Cardiac muscle cell (in vitro differentiated cells and primary cell): ENCODE measurements around the gene COG1. TPM values are rescaled to one million over a fixed set of nuclear protein-coding genes. Genes with fewer than 3 reads are reported as not detected.
A peak's percentile ranks its signal among the peaks of the same experiment; 100 is the strongest.

ENCODE experiments used
- DNase-seq, 2 donors: peaks; one replicate each; pipeline versions ENCODE4 v3.0.0 to v3.0.0-alpha.2; 2010 to 2017; ENCODE audit warnings: low read depth in 1 of 2, low spot score in 1 of 2
- H3K27ac ChIP-seq: fragments of 200-600 bp; sonication (generic); 2 replicates; pipeline ENCODE4 v1.5.1; 2016
- H3K27me3 ChIP-seq: fragments of 200-600 bp; sonication (generic); 2 replicates; pipeline ENCODE4 v1.6.0; 2016; ENCODE audit warnings: control low read depth
- H3K36me3 ChIP-seq: fragments of 200-600 bp; sonication (generic); 2 replicates; pipeline ENCODE4 v1.5.1; 2016; ENCODE audit warnings: control low read depth
- H3K4me1 ChIP-seq: fragments of 200-600 bp; sonication (generic); 2 replicates; pipeline ENCODE4 v1.8.1; 2017; ENCODE audit warnings: low read depth, mild to moderate bottlenecking, mixed run types
- H3K4me3 ChIP-seq: fragments of 200-600 bp; sonication (generic); 2 replicates; pipeline ENCODE4 v1.5.1; 2016; ENCODE audit warnings: mild to moderate bottlenecking
- H3K9me3 ChIP-seq: fragments of 200-600 bp; sonication (generic); 2 replicates; pipeline ENCODE4 v1.5.1; 2017; ENCODE audit warnings: low read depth, mild to moderate bottlenecking, control low read depth
- polyA plus RNA-seq: library from polyadenylated mRNA; unstranded; fragments of >200 nt; fragmentation: Nextera tagmentation; extraction: Ambion mirVana; gene quantifications from 2 replicates; pipeline ENCODE4 v1.2.1, GENCODE V29; 2016
- total RNA-seq: library from RNA; depleted of rRNA; stranded (reverse); fragments of >200 nt; gene quantifications from 2 replicates; pipeline ENCODE4 v1.2.3, GENCODE V29; 2016
- TF ChIP-seq, protein P1 (sequence below): IDR thresholded peaks from 2 replicates; pipeline ENCODE4 v1.5.1; 2012; ENCODE audit warnings: low read depth, mild to moderate bottlenecking, low read length

COG1 gene
- total and polyA plus RNA-seq, 2 experiments from 2014 or later = 37.9 to 42.4 TPM

DNA sequence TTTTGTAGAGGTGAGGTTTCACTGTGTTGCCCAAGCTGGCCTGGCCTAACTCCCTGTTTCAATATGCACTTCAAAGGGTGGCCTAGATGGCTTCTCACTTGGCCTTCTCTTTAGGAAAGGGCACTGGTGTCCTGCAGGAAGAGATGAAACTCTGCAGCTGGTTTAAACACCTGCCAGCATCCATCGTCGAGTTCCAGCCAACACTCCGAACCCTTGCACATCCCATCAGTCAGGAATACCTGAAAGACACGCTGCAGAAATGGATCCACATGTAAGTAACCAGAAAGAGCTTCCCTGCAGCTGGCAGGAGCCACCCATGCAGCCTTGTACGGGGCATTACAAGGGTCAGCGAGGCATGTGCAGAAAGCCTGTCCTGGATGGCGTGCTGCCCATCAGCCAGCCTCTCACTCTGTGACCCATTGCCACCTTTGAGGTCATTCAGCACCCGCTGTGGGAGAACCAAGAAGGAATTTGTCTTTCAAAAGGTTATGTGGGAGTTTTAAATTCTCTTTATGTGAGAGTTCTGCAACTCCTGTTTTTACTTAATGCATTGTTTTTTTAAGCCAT is 7.0 kb downstream of the COG1 start:
- Histone ChIP-seq H3K4me3 (no peak overlapping the region), H3K36me3 (peaks cover 76% of the 10 kb centered on the region), H3K9me3 (no peaks in the 10 kb centered on the region), H3K4me1 (no peaks in the 10 kb centered on the region), H3K27me3 (no peaks in the 10 kb centered on the region), H3K27ac (no peak overlapping the region)
- no peak for DNase-seq
- TF ChIP-seq, protein P1, sequence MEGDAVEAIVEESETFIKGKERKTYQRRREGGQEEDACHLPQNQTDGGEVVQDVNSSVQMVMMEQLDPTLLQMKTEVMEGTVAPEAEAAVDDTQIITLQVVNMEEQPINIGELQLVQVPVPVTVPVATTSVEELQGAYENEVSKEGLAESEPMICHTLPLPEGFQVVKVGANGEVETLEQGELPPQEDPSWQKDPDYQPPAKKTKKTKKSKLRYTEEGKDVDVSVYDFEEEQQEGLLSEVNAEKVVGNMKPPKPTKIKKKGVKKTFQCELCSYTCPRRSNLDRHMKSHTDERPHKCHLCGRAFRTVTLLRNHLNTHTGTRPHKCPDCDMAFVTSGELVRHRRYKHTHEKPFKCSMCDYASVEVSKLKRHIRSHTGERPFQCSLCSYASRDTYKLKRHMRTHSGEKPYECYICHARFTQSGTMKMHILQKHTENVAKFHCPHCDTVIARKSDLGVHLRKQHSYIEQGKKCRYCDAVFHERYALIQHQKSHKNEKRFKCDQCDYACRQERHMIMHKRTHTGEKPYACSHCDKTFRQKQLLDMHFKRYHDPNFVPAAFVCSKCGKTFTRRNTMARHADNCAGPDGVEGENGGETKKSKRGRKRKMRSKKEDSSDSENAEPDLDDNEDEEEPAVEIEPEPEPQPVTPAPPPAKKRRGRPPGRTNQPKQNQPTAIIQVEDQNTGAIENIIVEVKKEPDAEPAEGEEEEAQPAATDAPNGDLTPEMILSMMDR = no peak

DNA sequence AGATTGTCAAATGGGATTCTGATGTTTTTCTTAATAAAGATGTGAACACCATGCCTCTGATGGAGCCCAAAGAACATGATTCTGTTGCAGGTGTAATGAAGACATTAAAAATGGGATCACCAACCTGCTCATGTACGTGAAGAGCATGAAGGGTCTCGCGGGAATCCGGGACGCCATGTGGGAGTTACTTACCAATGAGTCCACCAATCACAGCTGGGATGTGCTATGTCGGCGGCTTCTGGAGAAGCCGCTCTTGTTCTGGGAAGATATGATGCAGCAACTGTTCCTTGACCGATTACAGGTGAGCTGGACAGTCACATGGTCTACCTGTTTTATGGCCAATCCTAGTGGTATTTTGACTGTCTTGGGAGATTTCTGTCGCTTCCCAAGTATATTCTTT is 7.6 kb downstream of the COG1 start:
- peaks cover 81% of the 10 kb centered on the region for H3K36me3 ChIP-seq
- TF ChIP-seq, protein P1 = no peak
- peaks cover under 1% of the 10 kb centered on the region for H3K4me1 ChIP-seq
- H3K27me3 ChIP-seq = no peaks in the 10 kb centered on the region
- H3K9me3 ChIP-seq = no peaks in the 10 kb centered on the region
- H3K4me3 ChIP-seq = no peak overlapping the region
- no peak for DNase-seq
- no peak overlapping the region for H3K27ac ChIP-seq

DNA sequence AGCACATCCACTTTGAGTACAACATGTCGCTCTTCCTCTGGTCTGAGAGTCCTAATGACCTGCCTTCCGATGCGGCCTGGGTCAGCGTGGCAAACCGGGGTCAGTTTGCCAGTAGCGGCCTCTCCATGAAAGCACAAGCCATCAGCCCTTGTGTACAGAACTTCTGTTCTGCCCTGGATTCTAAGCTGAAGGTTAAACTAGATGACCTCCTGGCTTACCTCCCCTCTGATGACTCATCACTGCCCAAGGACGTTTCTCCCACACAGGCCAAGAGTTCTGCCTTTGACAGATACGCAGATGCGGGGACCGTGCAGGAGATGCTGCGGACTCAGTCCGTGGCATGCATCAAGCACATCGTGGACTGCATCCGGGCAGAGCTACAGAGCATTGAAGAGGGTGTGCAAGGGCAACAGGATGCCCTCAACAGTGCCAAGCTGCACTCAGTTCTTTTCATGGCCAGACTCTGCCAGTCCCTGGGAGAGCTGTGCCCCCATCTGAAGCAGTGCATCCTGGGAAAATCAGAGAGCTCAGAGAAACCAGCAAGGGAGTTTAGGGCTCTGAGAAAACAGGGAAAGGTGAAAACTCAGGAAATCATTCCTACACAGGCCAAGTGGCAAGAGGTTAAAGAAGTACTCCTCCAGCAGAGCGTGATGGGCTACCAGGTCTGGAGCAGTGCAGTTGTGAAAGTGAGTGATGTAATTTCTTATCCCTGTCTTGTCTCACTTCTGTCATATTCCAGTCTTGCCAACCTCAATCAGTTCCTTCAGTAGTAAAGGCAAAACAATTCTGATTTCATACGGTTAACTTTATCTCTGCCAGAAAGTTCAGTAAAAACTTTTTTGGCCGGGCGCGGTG is 8.6 kb downstream of the COG1 start:
- TF ChIP-seq, protein P1 = no peak
- H3K36me3 ChIP-seq = peaks cover 90% of the 10 kb centered on the region

DNA sequence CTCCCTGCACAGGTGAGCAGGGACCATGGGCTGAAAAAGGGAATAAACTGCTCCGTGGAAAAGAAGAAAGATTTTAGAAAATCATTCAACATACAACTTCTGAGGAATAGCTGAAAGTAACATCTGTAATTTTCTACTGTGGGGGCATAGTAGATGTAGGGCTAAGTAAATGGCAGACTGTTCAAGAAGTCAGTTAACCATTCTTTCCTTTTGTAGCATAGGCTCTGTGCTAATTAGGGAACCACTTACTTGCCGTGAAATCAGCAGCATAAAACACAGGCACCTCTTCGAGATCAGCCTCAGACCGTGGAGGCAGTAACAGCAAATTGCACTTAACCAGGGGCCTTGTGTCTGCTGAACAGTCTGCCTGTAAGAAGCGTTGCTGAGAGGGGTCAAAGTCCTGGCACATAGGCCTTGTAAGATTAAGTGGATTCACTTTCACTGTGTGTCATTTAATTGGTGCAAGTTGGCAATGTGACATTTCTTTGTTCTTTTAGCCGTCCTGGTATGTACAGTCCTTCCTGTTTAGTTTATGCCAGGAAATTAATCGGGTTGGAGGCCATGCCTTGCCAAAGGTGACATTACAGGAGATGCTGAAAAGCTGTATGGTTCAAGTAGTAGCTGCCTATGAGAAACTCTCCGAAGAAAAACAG is 10.4 kb downstream of the COG1 start:
- peak; percentile 43 to 47 for DNase-seq
- Histone ChIP-seq H3K27me3 (no peaks in the 10 kb centered on the region), H3K36me3 (peaks cover 84% of the 10 kb centered on the region), H3K4me1 (peaks cover 7% of the 10 kb centered on the region), H3K27ac (peak overlapping the region; percentile 64), H3K9me3 (no peaks in the 10 kb centered on the region), H3K4me3 (no peak overlapping the region)
- TF ChIP-seq, protein P1 = no peak

More for the DNA sequence above, 8.6 kb downstream of the COG1 start:
- no peak overlapping the region for H3K4me3 ChIP-seq
- DNase-seq = no peak
- H3K27me3 ChIP-seq = no peaks in the 10 kb centered on the region
- H3K27ac ChIP-seq = no peak overlapping the region
- peaks cover 7% of the 10 kb centered on the region for H3K4me1 ChIP-seq
- no peaks in the 10 kb centered on the region for H3K9me3 ChIP-seq

DNA sequence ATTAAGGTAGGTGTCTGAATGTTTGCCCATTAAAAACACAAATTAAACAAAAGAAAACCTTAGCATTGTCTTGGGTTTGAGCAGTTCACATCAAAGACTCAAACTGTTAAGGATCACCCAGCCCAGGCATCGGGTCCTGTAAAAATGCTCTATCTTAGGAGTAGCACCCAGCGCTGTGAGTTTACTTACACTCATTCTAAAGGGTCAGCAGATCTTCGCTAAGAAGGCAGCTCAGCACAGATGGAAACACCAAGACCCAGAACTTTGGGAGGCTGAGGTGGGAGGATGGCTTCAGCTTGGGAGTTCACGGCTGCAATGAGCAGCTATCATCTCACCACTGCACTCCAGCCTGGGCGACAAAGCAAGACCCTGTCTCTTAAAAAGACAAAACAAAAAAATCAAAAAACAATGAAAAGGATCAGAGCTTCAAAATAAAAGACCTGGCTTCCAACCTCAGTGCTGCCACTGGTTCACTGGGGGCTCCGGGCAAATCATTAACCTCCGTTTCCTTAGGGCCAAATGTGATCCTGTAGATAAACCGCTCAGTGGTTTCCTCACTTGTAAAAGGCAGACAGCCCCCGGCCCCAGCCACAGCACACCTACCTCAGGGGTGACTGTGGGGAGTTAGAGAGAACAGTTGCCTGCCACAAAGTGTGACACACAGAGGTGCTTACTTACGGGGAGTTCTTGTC is 11.1 kb downstream of the COG1 start:
- Histone ChIP-seq H3K27me3 (no peaks in the 10 kb centered on the region), H3K4me1 (peaks cover 7% of the 10 kb centered on the region), H3K4me3 (no peak overlapping the region), H3K36me3 (peaks cover 84% of the 10 kb centered on the region), H3K9me3 (no peaks in the 10 kb centered on the region), H3K27ac (peak overlapping the region; percentile 64)
- TF ChIP-seq, protein P1 = no peak
- no peak for DNase-seq
